CD4-positive, alpha-beta T cell treated with Interleukin-6 for 4 hours (primary cell): ENCODE data around the gene RBM38.

Experiments used
- DNase-seq: peaks from one replicate; pipeline ENCODE4 v3.0.0-alpha.2; 2020; ENCODE audit warnings: mixed read lengths

RBM38 gene

GRCh38 chr20:57437672-57438330 is 46.6 kb downstream of the RBM38 start:
- DNase-seq: no peak

- DNase-seq: no peak
Measured at GRCh38 chr20:57438552-57438951, 47.4 kb downstream of the RBM38 start.

- no peak for DNase-seq
Measured at GRCh38 chr20:57439432-57439831, 48.2 kb downstream of the RBM38 start.

- DNase-seq: no peak
Measured at GRCh38 chr20:57439993-57440392, 48.8 kb downstream of the RBM38 start.

- no peak for DNase-seq
Measured at GRCh38 chr20:57440678-57441509, 49.7 kb downstream of the RBM38 start.

- DNase-seq: no peak
Measured at GRCh38 chr20:57441510-57442154, 50.4 kb downstream of the RBM38 start.

- DNase-seq: no peak
Measured at GRCh38 chr20:57442158-57442887, 51.1 kb downstream of the RBM38 start.

- DNase-seq: no peak
Measured at GRCh38 chr20:57442888-57443239, 51.7 kb downstream of the RBM38 start.

- DNase-seq: no peak
Measured at GRCh38 chr20:57443349-57444265, 52.4 kb downstream of the RBM38 start.

- no peak for DNase-seq
Measured at GRCh38 chr20:57444394-57445048, 53.3 kb downstream of the RBM38 start.

GRCh38 chr20:57445298-57445697 is 54.1 kb downstream of the RBM38 start:
- DNase-seq: no peak

GRCh38 chr20:57445774-57446173 is 54.6 kb downstream of the RBM38 start:
- no peak for DNase-seq

GRCh38 chr20:57448764-57449354 is 57.7 kb downstream of the RBM38 start:
- no peak for DNase-seq

GRCh38 chr20:57449398-57450354 is 58.5 kb downstream of the RBM38 start:
- no peak for DNase-seq

GRCh38 chr20:57450419-57450818 is 59.2 kb downstream of the RBM38 start:
- peak; percentile 39 for DNase-seq

GRCh38 chr20:57450931-57451330 is 59.7 kb downstream of the RBM38 start:
- no peak for DNase-seq

- no peak for DNase-seq
Measured at GRCh38 chr20:57451431-57451794, 60.2 kb downstream of the RBM38 start.

- peak; percentile 34 for DNase-seq
Measured at GRCh38 chr20:57451795-57452661, 60.8 kb downstream of the RBM38 start.

GRCh38 chr20:57455386-57455785 is 64.2 kb downstream of the RBM38 start:
- DNase-seq: no peak
